ENCODE data around the gene SDR39U1. TPM values are rescaled to one million over a fixed set of nuclear protein-coding genes. Genes with fewer than 3 reads are reported as not detected.

Gene SDR39U1
- total RNA-seq, 4 donors from 2014 or later = 28.4 to 35.9 (median 31.8) TPM

DNA sequence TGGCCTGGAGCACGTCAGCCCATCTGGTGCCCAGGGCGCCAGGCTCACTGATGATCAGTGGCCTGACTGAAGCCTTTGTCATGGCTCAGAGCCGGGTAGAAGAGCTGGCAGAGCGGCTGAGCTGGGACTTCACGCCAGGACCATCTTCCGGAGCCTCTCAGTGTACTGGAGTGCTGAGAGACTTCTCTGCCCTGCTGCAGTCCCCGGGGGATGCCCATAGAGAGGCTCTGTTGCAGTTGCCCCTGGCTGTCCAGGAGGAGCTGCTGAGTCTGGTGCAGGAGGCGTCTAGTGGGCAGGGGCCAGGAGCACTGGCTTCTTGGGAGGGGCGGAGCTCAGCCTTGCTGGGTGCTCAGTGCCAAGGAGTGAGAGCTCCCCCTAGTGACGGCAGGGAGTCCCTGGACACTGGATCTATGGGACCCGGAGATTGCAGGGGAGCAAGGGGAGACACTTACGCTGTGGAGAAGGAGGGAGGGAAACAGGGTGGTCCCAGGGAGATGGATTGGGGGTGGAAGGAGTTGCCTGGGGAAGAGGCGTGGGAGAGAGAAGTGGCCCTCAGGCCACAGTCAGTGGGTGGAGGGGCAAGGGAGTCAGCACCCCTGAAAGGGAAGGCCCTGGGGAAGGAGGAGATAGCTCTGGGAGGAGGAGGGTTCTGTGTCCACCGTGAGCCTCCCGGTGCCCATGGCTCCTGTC, 10.9 kb downstream of the SDR39U1 start:
- ATAC-seq (ENCODE audit: low FRiP score) = peak; percentile 73

DNA sequence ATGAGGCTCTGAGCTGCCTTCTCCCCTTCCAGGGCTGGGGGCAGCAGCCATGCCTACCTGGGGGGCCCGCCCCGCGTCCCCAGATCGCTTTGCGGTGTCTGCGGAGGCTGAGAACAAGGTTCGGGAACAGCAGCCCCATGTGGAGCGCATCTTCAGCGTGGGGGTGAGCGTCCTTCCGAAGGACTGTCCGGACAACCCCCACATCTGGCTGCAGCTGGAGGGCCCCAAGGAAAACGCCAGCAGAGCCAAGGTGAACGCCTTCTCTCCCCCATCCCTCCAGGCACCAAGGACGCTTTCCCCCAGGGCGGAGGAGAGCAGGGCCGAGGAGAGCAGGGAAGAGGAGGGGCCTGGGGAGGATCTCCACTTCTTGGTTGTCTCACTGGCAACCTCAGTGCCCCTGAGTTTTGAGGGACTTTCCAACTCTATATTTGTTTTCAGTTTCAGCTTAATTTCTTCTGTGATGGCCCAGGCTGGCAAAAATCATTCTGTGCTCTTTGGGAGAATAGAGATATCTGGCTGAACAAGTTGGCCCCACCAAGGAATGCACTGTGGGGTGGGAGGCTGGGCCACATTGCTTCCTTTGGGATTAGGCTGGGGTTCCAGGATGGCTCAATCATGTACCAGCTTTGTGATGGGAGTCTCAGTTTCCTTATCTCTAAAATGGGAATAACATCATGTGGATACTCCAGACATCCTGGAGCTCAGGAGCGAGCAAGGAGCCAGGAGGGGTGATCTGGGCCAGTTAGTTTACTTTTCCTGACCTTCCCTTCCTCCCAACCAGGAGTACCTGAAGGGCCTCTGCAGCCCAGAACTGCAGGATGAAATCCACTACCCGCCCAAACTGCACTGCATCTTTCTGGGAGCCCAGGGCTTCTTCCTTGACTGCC, 11.7 kb downstream of the SDR39U1 start:
- ATAC-seq (ENCODE audit: low FRiP score) (no peak), DNase-seq (ENCODE audit: low spot score) (no peak)
- TF ChIP-seq, protein P1, sequence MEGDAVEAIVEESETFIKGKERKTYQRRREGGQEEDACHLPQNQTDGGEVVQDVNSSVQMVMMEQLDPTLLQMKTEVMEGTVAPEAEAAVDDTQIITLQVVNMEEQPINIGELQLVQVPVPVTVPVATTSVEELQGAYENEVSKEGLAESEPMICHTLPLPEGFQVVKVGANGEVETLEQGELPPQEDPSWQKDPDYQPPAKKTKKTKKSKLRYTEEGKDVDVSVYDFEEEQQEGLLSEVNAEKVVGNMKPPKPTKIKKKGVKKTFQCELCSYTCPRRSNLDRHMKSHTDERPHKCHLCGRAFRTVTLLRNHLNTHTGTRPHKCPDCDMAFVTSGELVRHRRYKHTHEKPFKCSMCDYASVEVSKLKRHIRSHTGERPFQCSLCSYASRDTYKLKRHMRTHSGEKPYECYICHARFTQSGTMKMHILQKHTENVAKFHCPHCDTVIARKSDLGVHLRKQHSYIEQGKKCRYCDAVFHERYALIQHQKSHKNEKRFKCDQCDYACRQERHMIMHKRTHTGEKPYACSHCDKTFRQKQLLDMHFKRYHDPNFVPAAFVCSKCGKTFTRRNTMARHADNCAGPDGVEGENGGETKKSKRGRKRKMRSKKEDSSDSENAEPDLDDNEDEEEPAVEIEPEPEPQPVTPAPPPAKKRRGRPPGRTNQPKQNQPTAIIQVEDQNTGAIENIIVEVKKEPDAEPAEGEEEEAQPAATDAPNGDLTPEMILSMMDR (IDR thresholded peaks at IDR 0.05) = no peak

More for the DNA sequence above, 10.9 kb downstream of the SDR39U1 start:
- DNase-seq (ENCODE audit: low spot score) = peak; percentile 89
- TF ChIP-seq, protein P1 (IDR thresholded peaks at IDR 0.05) = peak in 2 of 3 donors; percentile 46 to 72

DNA sequence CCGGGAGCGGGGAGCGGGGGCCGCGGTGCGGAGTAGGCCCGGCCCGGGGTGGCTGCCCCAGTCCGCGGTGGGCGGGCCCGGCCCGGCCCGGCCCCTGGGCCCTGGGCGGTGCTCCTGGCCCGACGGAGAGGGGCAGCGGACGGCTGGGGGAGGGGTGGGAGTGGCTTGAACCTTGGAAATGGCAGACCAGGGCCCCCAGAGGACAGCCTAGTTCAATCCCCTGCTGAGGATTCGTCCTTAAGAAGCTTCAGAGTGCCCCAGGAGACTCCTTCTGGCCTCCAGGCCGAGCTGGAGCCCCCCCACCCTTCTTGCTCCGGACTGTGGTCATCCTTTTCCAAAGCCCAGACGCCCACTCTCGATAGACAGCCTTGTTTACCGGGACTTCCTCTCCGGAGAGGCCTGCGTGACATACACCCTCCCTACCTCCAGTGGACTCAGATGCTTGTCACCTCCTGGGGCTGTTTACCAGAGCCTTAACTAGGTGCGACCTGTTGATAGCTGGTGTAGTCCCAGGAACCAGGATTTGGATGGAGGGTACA, 12.4 kb downstream of the SDR39U1 start:
- ATAC-seq (ENCODE audit: low FRiP score) = peak; percentile 85
- TF ChIP-seq, protein P1 (IDR thresholded peaks at IDR 0.05) = no peak
- no peak for DNase-seq (ENCODE audit: low spot score)

DNA sequence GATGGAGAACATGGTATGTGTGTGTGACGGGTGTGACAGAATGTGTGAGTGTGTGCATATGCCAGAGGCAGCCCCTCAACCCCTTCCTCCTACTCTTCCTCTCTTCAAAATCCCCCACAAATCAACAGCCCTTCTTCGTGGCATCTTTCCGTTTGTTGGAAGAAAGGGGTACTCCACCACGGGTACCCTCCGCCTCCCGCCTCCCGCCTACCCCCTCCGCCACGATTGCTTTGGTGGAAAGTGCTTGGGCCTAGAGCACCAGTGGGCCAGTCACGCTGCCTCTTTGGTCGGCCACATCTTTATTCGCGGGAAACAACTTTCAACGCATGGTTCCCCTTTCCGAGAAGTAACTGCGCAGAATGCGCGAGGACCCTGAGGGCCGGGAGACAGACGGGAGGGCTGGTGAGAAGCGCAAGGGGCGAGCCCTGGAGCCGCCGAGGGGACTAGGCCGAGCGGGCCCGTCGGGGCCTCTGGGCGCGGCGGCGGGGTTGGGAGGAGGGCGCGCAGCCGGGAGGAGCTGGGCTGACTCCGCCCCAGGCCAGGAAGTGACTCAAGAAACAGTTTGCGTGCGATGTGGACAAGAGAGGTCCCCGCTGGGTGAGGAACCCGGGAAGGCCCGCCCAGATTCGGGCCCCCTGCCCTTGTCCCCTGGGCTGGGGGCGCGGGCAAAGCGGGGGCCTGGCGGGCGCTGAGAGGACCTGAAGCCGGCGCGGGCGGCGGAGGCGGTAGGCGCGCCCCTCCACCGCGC, 13.0 kb downstream of the SDR39U1 start, which contains the start of the genes CBLN3 and KHNYN:
CBLN3 (minus strand) TSS at position 274 of the 748 bp plus-strand sequence. CDS start 614 bp downstream, outside the sequence.
KHNYN (plus strand) TSS at position 560 of the 748 bp plus-strand sequence. CDS start 777 bp downstream, outside the sequence.
- TF ChIP-seq, protein P1 (IDR thresholded peaks at IDR 0.05) = no peak
- peak; percentile 56 for DNase-seq (ENCODE audit: low spot score)
- ATAC-seq (ENCODE audit: low FRiP score) = peak; percentile 88

DNA sequence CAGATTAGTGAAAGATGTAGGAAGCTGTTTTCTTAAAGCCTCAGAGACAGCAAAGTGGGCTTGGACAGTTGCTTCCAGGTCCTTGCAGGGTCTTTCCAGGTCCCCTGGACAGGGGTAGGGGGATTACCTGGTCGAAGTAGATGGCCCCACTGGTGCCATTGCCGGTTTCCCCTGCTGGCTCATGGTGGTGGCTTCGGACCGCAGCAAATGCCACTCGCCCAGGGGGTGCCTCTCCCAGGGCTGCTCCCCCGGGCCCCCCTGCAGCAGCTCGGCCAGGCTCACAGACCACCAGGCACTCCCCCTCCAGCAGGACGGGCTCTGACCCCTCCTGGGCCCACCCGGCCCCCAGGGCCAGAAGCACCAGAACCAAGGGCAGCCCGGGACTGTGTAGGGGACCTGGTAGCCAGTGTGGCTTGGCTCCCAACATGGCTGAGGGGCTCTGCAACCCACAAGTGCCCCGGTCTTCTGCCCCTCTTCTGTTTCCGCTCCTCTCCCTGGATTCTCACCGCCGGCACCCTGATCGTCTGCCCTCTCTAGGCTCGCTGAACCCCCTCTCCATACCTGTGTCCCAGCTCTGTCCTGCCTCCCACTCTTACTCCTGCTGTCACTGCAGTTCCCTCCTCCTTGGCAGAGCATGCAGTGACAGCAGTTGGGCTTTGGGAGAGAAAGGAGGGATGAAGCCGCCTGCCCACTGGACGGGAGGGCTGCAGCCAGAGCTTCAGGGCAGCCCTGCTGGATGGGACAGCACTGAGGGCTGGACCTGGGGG, 13.8 kb downstream of the SDR39U1 start:
- ATAC-seq (ENCODE audit: low FRiP score) (no peak), DNase-seq (ENCODE audit: low spot score) (no peak)
- TF ChIP-seq, protein P1 (IDR thresholded peaks at IDR 0.05) = no peak

All from omental fat pad (tissue), 4 donors.